Gastrocnemius medialis (tissue), 4 donors: ENCODE data around the gene CTDSPL. TPM values are rescaled to one million over a fixed set of nuclear protein-coding genes. Genes with fewer than 3 reads are reported as not detected.
"Not testable (repeated sequence)": the region's sequence is repeated elsewhere in the genome, so short reads cannot be mapped to it uniquely, and the experiment has no call there.

Experiments used
- ATAC-seq, 2 donors: fragments of 150-250 bp; one replicate each; pipeline ENCODE4 v1.9.1; 2016
- DNase-seq, 2 donors: peaks; one replicate each; pipeline ENCODE4 v3.0.0-alpha.2; 2019
- H3K27ac ChIP-seq, 4 donors: fragments of 200-600 bp; sonication (generic); 1 replicate in 1 of 4; 2 replicates in 3 of 4; pipeline ENCODE4 v1.5.1; 2016 to 2018; ENCODE audit warnings: mild to moderate bottlenecking in 2 of 4, moderate library complexity in 1 of 4
- H3K27me3 ChIP-seq, 3 donors: fragments of 200-600 bp; sonication (generic) in 2 of 3; 1 replicate in 1 of 3; 2 replicates in 2 of 3; pipeline versions ENCODE4 v1.5.1 to v1.6.0; 2016 to 2019; ENCODE audit warnings: mild to moderate bottlenecking in 1 of 3, moderate library complexity in 1 of 3
- H3K36me3 ChIP-seq, 2 donors: fragments of 200-600 bp; sonication (generic) in 1 of 2; one replicate each; pipeline ENCODE4 v1.5.1; 2017 to 2018
- H3K4me1 ChIP-seq, 2 donors: fragments of 200-600 bp; sonication (generic) in 1 of 2; one replicate each; pipeline ENCODE4 v1.5.1; 2016 to 2017; ENCODE audit warnings: mild to moderate bottlenecking in 2 of 2
- H3K4me3 ChIP-seq, 4 donors: fragments of 200-600 bp; sonication (generic) in 3 of 4; 1 replicate in 1 of 4; 2 replicates in 3 of 4; pipeline ENCODE4 v1.5.1; 2016 to 2019; ENCODE audit warnings: mild to moderate bottlenecking in 2 of 4
- H3K9me3 ChIP-seq, 3 donors: fragments of 200-600 bp; sonication (generic) in 2 of 3; 1 replicate in 1 of 3; 2 replicates in 2 of 3; pipeline ENCODE4 v1.5.1; 2016 to 2019
- CTCF ChIP-seq, 5 experiments: fragments of 450-650 bp in 3 of 5; fragments of 200-600 bp in 2 of 5; sonication (generic) in 2 of 5; IDR thresholded peaks in 4 of 5; conservative IDR thresholded peaks in 1 of 5; 1 replicate in 4 of 5; 2 replicates in 1 of 5; pipeline ENCODE4 v1.5.1; 2016 to 2019; ENCODE audit warnings: antibody characterized with exemption in 5 of 5, mild to moderate bottlenecking in 3 of 5, moderate library complexity in 3 of 5
- POLR2A ChIP-seq, 2 donors: fragments of 450-650 bp; IDR thresholded peaks; one replicate each; pipeline ENCODE4 v1.6.1; 2017; ENCODE audit warnings: antibody characterized with exemption in 2 of 2, mild to moderate bottlenecking in 2 of 2, moderate library complexity in 2 of 2
- in situ Hi-C, 4 donors: fragments of 200-750 bp; cut with MboI; loops; one replicate each; pipeline versions ENCODE4 v1.15.0 to v1.8.0; 2017; ENCODE audit warnings: low sequenced_read_pairs in 4 of 4
- intact Hi-C: fragments of 100-400 bp; cut with DNase I; formaldehyde crosslinking; loops from one replicate; pipeline ENCODE4 v1.15.1; 2023; ENCODE audit warnings: low total_unique reads
- total RNA-seq, 4 donors: library from RNA; depleted of rRNA; stranded (reverse); fragments of >200 nt; gene quantifications; one replicate each; pipeline versions ENCODE4 v1.1.0 to v1.2.3, GENCODE V29; 2016

Gene CTDSPL
- total RNA-seq, 4 donors from 2014 or later, result 12.1 to 23.1 (median 14.6) TPM

- H3K4me3 ChIP-seq, result no peak overlapping the region
- peaks cover 13 to 21% of the 10 kb centered on the region in 2 donors for H3K4me1 ChIP-seq
These were observed 109.1 kb downstream of the CTDSPL start for GRCh38 chr3:37970802-37971201.

GRCh38 chr3:37971467-37971866, 109.8 kb downstream of the CTDSPL start:
- Histone ChIP-seq H3K27me3 (no peaks in the 10 kb centered on the region), H3K9me3 (no peaks in the 10 kb centered on the region), H3K4me1 (peaks cover 13 to 21% of the 10 kb centered on the region in 2 donors), H3K27ac (no peak overlapping the region), H3K4me3 (no peak overlapping the region), H3K36me3 (no peaks in the 10 kb centered on the region)
- DNase-seq, result no peak
- ATAC-seq, result no peak
- in situ Hi-C loops, result no loop called here
- intact Hi-C loops, result no loop called here
- no peak for TF ChIP-seq CTCF (IDR thresholded peaks at IDR 0.05 in 4 of 5, conservative IDR thresholded peaks at IDR 0.05 in 1 of 5)
- no peak for TF ChIP-seq POLR2A (IDR thresholded peaks at IDR 0.05)

More at GRCh38 chr3:37970802-37971201, 109.1 kb downstream of the CTDSPL start:
- DNase-seq, result no peak
- no peaks in the 10 kb centered on the region for H3K36me3 ChIP-seq
- H3K27me3 ChIP-seq, result no peaks in the 10 kb centered on the region
- intact Hi-C loops, result no loop called here
- H3K27ac ChIP-seq, result no peak overlapping the region
- TF ChIP-seq POLR2A (IDR thresholded peaks at IDR 0.05) (no peak), CTCF (IDR thresholded peaks at IDR 0.05 in 4 of 5, conservative IDR thresholded peaks at IDR 0.05 in 1 of 5) (no peak)
- ATAC-seq, result no peak
- in situ Hi-C loops, result no loop called here
- no peaks in the 10 kb centered on the region for H3K9me3 ChIP-seq

GRCh38 chr3:37972056-37972455, 110.4 kb downstream of the CTDSPL start:
- H3K27me3 ChIP-seq, in situ Hi-C loops, H3K36me3 ChIP-seq, H3K9me3 ChIP-seq, ATAC-seq, intact Hi-C loops, H3K27ac ChIP-seq, DNase-seq, H3K4me3 ChIP-seq: not testable (repeated sequence)
- peaks cover 11 to 19% of the 10 kb centered on the region in 2 donors for H3K4me1 ChIP-seq

GRCh38 chr3:37973246-37974054, 111.8 kb downstream of the CTDSPL start:
- H3K27ac ChIP-seq, result no peak overlapping the region
- no peaks in the 10 kb centered on the region for H3K27me3 ChIP-seq
- DNase-seq (no peak), ATAC-seq (no peak)
- peaks cover 7 to 12% of the 10 kb centered on the region in 2 donors for H3K4me1 ChIP-seq
- intact Hi-C loops (loop anchor here (1.0 kb wide), 2 partner anchors 13 to 30 kb away; no protein-coding TSS in a partner anchor), in situ Hi-C loops (no loop called here)
- TF ChIP-seq CTCF (IDR thresholded peaks at IDR 0.05 in 4 of 5, conservative IDR thresholded peaks at IDR 0.05 in 1 of 5) (no peak), POLR2A (IDR thresholded peaks at IDR 0.05) (no peak)
- H3K4me3 ChIP-seq, result no peak overlapping the region
- H3K9me3 ChIP-seq, result no peaks in the 10 kb centered on the region
- no peaks in the 10 kb centered on the region for H3K36me3 ChIP-seq
